GDM1 (cell line): ENCODE results near the gene SMARCA2.

Experiments used
- DNase-seq: peaks from one replicate; lab custom pipeline; 2025; lab: John Stamatoyannopoulos, UW

The SMARCA2 gene

DNA sequence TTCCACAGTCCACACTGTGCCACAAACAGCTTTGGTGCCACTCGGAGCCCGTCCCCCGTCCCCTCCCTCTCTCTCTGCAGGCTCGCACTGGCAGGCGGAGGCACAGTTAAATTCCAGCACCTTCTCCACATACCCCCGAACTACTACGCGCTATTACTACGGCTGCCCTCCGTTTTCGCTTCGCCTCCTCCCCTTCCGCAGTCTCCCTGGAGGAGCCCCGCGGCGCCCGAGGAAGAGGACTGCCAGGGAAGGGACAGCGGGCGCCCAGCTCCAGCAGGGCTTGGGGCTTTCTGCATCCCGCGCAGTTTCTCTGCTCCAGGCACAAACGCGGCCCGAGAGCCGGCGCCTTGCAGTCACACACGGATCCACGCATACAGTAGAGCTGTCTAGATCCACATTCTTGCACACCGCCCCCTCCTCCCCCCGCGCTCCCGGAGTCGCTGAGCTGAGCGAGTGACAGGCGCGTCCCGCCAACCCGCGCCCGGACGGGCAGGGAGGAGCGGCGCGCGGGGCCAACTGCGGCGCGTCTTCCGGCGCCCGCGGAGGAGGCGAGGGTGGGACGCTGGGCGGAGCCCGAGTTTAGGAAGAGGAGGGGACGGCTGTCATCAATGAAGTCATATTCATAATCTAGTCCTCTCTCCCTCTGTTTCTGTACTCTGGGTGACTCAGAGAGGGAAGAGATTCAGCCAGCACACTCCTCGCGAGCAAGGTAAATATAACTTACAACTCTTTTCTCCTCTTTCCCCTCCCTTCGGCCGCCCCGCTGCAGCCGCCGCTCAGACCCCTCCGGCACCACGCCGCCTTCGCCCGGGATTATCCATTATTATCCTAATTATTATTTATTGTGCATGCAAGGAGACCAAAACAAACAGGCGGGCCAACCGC lies at the start of gene SMARCA2:
SMARCA2 (plus strand) TSS at position 652 of the 885 bp plus-strand sequence. CDS start 13,676 bp downstream, outside the sequence.
- peak; percentile 95 for DNase-seq

DNA sequence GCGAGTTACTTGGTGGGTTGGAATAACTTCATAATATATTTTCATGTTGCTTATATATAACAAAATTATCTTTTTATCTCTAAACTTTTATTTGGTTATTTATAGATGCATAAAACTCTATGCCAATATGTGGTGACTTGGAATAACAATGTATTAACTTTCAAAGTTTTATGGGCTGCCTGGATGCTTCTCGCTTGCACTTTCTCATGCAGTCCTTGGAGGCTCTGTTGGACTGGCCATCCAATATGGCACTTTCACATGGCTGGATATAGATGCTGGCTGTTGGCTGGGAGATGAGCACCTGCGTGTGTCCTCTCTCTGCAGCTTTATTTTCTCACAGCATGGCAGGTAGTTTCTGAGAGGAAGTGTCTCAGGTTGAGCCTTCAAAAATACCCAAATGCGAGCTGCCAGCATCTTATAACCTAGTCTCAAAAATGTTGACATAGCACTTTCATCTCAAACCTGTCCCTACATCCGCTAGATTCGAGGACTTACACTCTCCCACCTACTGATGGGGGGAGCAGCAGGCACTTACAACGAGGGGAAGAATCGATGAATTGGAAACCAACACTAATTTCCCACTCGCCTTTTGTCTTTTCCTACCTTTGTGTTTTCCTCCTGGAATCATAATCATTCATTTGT lies 48.3 kb upstream of the SMARCA2 start:
- DNase-seq: no peak

DNA sequence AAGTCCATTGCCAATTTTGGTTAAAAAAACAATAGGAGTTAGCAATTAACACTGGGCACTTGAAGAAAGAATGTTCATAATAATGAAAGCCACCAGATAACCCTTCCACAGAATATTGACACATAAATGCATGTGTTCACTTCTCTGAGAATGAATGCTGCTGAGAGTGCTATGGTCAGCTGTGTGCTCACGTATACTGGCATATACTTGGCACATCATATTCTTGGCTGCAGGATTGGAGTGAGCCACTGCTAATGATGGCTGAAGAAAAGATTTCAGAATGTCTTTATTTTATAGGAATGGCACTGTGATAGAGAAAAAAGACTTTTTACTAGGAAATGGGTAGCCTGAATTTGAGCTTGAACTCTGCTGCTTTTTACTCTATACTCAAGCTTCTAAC lies 46.0 kb upstream of the SMARCA2 start:
- DNase-seq: no peak

DNA sequence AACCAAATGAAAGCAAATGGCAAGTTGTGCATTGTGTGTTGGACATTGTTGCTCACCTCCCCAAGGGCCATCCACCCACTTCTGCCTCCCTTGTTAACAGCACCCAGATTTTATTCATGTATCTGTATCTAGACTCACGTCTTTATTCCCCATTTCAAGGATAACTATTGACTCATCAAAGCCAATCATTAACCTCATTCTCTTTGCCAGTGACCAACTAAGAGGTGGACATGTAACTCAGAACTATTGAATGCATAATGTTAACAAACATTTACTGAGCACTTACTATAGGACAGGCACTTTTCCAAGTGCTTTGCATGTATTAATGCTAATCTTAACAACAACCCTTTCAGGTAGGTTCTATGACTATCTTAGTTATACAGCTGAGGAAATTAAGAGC lies 45.2 kb upstream of the SMARCA2 start:
- no peak for DNase-seq

DNA sequence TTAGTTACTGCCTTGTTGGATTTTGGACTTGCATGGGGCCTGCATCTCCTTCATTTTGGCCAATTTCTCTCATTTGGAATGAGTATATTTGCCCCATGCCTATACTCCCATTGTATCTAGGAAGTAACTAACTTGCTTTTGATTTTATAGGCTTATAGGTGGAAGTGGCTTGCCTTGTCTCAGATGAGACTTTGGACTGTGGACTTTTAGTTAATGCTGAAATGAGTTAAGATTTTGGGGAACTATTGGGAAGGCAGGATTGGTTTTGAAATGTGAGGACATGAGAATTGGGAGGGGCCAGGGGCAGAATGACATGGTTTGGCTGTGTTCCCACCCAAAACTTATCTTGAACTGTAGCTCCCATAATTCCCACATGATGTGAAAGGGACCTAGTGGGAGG lies 42.5 kb upstream of the SMARCA2 start:
- no peak for DNase-seq

DNA sequence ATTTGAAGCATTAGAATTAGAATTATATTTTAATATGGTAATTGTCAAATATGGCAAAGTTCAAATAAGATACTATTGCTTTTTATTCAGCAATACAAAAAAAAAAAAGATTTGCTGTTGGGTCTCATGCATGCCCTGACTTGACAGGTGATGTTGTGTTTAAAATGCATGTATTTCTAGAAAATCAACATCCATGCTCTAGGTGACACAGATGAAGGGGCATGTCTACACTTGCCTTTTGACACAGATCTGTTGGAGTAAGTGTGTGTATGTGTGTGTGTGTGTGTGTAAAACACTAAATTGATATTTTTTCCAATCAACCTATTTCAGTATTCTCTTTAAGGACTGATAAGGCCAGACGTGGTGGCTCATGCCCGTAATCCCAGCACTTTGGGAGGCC lies 38.1 kb upstream of the SMARCA2 start:
- DNase-seq: no peak

DNA sequence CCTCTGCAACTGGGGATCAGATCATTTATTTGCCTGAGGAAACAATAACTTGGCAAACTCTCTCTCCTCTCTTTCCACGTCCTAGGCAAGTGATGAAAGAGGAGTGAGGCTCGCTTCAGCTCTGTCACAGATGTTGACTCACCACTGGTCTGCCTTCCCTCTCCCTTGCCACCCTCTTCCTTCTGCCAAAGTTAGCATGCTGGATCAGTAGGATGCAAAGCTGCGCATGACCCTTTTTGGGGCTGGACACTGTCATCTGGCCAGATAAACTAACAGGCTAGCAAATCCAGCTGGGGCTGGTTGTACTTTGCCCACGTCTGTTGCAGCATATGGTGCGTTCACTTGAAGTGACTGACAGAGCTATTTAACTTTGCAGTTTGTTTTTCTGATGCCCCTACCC lies 36.2 kb upstream of the SMARCA2 start:
- DNase-seq: no peak

DNA sequence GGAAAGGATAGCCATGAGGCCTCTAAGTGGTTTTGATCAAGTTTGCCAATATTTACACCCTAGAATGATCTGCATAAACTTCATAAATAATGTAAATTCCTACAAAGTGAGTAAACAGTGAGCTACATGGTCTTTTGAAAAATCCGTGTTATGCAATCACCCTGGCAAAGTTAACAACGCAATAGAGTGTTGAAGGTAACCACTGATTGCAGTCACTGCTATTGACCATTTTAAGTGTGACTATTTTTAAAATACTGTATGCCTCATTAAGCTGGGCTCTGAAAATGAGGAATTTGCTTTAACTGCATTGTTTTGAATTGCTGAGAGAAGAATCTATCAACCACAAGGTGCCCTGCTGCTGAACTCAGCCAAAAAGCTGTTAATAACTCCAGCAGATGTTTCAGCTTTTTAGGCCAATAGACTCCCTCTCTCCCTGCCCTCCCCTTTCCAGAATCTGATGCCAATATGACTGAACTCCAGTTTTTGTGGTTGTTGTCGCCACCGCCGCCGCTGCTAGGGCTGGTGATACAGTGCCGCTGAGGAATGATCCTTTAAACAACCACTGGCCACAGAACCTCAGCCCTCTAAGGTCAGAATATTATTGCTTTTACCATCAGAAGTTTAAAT lies 35.3 kb upstream of the SMARCA2 start:
- DNase-seq: no peak

DNA sequence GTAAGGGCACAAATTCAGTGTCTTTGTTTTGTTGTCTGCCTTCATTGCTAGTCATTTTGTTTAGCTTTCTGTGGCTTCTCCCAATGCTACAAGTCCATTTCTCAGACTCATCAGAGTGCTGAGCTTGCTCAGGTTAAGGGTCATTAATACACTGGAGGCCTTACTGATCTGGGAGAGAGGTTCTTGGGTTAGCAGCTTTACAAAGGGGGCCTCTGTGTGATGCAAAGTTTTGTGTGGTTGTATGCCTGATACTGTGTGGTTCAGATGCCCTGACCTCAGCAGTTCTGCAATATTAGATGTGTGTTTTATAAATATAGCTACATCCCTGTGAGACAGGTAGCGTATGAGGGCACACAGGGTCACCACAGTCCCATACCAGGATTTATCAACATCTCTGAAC lies 34.8 kb upstream of the SMARCA2 start:
- no peak for DNase-seq

DNA sequence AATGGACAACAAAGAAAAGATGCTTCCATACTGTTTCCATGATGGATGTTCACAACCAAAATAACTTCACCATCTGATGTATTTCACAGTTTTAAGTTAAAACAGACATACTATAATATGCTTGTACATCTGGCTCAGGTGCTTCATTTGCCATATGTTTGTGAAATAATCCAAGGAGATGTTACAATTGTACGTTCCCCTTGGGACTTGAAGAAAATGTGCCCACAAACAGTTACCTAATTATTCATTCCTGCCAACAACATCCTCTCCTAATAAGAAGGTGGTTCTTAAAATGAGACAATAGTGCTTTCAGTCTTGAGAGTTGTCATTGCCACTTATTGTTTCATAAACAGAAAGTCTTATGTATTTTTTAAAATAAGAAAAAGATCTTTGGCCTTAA lies 33.1 kb upstream of the SMARCA2 start:
- DNase-seq: no peak

DNA sequence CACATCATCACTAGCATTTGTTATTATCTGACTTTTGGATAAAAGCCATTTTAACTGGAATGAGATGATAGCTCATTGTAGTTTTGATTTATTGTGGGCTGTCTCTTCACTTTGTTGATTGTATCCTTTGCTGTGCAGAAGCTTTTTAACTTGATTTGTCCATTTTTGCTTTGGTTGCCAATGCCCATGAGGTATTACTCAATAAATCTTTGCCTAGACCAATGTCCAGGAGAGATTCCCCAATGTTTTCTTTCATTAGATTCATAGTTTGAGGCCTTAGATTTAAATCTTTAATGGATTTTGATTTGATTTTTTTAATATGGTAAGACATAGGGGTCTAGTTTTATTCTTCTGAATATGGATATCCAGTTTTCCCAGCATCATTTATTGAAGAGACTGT lies 28.8 kb upstream of the SMARCA2 start:
- DNase-seq: no peak

DNA sequence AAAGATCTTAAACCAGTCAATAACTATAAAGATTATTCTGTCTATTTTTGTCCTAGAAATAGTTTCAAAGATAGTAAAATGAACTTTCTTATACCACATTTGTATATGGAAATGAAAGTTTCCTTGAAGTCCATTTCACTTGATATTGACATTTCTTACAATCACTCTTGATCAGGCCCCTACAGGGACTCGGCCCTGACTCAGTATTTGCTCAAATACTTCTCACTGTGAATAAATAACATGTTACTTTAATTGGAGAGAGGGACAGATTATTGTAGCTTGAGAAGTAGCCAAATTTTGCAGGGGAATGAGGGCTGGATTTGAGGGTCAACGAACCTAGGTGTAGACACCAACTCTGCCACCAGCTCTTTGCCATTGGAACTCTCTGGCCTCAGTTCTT lies 25.6 kb upstream of the SMARCA2 start:
- no peak for DNase-seq

DNA sequence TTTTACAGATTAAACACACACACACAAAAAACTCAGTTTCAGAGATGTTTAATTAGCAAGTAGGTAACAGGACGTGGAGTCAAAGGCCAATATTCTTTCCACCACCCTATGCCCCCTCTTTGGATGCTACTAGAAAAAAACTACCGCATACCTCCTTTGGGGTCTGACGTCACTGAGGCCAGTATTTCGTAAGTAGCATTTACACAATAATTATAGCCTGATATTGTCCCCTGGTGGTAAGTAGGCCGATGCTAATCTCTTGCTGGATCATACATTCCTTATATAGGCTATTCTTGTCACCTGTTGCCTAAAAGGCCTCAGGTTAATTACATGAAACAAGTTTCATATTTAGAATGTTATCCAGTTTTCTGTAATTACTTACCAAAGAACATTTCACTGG lies 21.0 kb upstream of the SMARCA2 start:
- DNase-seq: no peak

DNA sequence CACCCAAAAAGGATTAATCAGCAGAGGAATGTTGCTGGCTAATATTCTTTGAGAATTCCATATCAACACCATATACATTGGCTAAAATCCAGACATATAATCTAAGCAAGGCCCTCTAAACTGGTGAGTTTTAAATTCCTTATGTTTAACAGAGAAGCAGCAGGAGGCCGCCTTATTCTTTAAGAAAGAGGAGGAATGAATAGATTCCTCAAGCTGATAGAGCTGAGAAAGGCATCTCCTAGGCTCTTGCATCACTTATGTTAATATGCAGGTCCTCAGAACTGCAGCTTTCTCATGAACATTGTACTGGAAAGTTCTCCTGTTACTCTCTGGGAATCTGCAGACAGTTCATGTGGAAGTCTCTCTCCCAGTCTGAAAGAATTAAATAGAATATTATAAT lies 20.1 kb upstream of the SMARCA2 start:
- no peak for DNase-seq

DNA sequence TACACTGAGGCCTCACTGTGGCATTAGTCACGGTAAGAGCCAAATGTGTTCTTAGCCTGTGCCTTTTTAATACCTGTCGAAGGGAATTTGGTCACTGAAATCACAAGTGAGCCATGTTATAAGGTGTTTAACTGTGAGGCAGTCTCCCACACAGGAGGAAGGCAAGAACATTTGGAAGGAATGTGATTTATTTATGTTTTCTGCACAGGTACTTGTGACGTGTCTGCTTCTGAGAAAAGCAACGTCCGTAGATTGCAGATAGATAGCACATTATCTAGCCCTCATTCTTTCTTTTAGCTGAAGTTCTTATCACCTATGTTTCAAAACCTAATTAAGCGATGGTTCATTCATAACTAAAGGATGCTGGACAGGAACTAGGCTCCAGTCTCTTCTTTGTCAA lies 19.0 kb upstream of the SMARCA2 start:
- no peak for DNase-seq

DNA sequence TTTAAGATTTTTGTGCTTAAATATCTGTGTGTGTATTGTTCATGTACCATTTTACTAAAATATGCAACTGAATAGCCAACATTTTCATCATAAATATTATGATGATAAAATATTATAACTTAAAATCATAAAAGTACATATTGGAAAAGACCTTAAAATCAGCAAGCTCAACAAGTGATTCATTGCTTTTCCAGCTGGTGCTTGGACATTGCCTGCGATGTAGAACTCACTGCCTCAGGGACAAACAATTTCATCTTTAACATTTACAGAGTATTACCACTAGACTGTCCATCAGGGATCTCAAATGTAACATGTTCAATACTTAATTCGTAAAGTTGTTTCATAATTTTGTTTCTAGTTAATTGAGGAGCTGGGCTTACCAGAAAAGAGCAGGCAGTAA lies 17.5 kb upstream of the SMARCA2 start:
- no peak for DNase-seq

DNA sequence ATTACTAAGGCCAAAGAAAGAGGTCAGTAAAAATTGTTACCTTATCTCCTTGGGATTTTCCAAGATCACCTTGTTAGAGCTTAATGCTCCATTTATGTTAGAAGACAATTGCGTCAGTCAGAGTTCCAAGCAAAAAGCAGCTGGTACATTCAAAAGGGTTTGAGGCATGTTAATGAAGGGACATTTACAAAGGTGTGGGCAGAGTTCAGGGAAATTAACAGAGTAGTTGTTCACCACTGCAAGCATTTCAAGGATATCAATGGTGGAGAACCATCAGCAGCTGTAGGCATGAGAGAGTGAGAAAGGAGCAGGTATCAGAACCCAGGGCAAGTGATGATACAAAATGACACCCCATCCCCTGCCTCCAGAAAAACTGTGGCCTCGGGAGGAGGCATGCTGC lies 17.0 kb upstream of the SMARCA2 start:
- no peak for DNase-seq

DNA sequence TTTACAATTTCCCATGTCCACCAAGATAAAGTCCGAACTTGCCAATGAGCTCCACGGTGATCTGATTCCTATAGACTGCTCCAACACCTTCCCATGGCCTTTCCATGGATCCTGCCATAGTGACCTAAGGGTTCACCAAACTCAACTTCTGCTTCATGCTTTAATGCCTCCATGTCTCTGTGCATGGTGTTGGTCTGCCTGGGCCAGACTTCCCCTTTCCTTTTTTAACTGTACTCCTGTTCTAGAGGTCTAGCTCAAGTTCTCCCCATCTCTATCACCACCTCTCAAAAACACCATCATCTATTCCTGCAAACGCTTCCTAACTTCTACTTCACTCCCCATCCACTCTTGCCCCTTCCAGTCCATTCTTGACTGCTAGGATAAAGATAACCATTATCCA lies 14.8 kb upstream of the SMARCA2 start:
- no peak for DNase-seq

DNA sequence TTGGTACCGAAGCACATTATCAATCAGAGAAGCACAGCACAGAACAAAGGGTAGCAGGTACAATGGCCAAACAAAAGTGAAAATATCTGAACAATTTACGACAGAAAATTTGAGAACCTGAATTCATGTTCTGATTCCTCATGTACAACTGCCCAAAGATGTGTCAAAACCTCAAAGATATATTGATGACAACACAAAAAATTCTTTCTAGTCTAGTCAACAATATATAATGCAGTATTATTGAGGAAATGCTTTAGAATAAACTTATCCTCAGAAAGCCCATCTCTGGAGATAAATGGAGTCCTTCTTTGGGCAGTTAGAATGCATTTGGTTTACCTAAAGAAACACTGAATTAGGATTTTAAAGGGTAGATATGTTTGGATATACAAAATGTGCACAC lies 6.8 kb upstream of the SMARCA2 start:
- no peak for DNase-seq

DNA sequence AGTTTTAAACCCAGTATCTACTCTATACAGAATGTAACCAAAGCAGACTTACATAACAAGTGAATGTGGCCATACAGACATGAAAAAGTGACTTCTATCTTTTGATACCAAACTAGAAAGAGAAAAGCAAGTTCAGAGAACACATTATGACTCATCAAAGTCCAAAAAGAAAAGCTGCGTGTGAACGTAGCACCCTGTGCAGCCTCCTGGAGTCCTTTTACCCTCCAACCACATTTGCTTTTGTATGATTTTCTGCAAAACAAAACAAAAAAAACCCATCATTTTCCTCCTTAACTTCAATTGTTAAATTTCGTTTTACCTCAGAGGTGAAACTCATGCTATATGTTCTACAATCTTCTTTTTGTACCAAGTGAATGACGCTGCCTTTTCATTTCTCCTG lies 2.8 kb upstream of the SMARCA2 start:
- no peak for DNase-seq

DNA sequence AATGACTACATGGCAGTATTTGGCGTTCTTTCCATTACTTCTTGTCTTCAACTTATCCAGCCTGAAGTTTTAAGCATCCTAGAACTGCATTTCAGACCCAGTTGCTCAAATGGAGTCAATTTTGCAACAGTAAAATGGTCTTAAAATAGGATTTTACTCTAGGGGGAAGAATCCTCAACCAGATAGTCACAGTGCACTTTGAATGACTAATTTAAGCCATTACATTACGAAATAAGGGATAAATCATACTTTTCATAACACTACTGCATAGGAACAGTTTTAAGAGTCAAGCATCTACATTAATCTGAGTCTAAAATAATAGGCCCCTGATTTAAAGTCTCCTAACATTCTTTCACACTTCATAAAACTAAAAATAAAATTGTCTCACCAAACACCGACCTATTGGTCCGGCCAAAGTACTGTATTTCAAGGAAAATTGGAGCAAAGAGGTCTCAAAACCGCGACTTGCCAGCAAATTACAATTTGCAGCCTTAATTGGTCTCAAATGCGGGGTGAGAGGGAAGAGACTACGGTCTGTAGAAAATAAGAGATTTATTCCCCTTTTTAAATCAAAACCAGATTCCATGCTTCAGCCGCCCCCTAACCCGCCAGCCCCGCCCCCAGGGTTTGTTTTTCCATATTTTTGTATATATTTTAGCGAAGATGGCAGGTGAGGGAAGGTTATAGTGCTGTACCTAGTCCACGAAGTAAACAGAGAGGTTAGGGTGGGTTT lies 1.2 kb upstream of the SMARCA2 start:
- DNase-seq: no peak

DNA sequence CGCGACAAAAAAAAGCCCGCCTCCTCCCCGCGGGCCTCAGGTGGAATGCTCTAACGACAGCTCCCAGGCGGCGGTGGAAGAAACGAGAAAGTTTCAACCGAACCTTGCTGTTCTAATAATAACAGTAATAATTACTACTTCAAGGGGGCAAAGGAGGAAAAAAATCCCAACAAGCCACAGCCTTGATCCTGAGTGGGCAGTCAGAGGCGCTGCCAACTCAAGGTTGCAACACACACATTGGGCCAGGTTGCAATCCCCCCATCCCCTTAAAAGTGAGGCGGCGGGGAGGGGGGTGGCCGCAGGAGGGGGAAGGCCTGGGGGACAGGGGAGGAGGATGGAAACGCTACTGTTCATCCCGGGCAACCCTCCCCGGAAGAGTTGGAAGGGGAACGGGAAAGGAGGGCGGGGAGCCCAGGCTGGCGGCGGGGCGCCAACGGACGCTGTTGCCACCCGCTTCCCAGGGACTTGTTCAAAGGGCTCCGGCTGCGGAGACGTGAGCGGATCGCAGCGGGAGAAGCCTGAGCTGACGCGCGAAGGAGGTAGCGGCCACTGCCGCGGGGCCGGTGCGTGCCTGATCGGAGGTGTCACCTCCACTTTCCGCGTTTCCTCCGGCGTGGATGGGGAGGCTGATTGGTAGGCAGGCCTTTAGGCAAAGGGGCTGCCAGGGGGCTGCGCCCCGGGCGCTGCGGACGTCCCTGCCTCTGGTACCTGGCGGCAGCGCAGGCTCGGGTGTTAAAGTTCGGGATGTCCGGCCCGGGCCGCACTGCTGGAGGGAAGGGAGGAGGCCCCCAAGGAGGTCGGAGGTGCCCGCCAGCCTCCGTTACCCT lies 647 bp downstream of the SMARCA2 start:
- DNase-seq: no peak
